Lower lobe of right lung (tissue), 2 donors: ENCODE data around the gene PDE4B. TPM values are rescaled to one million over a fixed set of nuclear protein-coding genes. Genes with fewer than 3 reads are reported as not detected.
A peak's percentile ranks its signal among the peaks of the same experiment; 100 is the strongest.

Experiments used
- ATAC-seq, 2 donors: fragments of 200-7000 bp; cut with Tn5 transposase; one replicate each; pipeline ENCODE4 v1.9.1; 2020 to 2022; ENCODE audit warnings: mild to moderate bottlenecking in 2 of 2, moderate library complexity in 2 of 2
- DNase-seq: peaks from one replicate; pipeline ENCODE4 v3.0.0-alpha.2; 2020
- H3K27ac ChIP-seq: fragments of 200-600 bp; one replicate; pipeline ENCODE4 v1.8.0; 2022
- H3K27me3 ChIP-seq: fragments of 200-600 bp; one replicate; pipeline ENCODE4 v1.8.0; 2022; ENCODE audit warnings: low read depth
- H3K36me3 ChIP-seq: fragments of 200-600 bp; one replicate; pipeline ENCODE4 v1.8.0; 2022; ENCODE audit warnings: mild to moderate bottlenecking
- H3K4me1 ChIP-seq: fragments of 200-600 bp; one replicate; pipeline ENCODE4 v1.8.0; 2022
- H3K4me3 ChIP-seq: fragments of 200-600 bp; one replicate; pipeline ENCODE4 v1.8.0; 2022; ENCODE audit warnings: mild to moderate bottlenecking
- H3K9me3 ChIP-seq: fragments of 200-600 bp; one replicate; pipeline ENCODE4 v1.8.0; 2022
- intact Hi-C: fragments of 100-400 bp; cut with DNase I; formaldehyde crosslinking; loops from one replicate; pipeline ENCODE4 v1.11.0; 2022
- total RNA-seq: library from RNA; stranded (reverse); fragmentation: NEBNext Ultra II Directional; extraction: Animal tissue kit (Norgen Biotek cat#: 25700); gene quantifications from one replicate; pipeline ENCODE4 v1.2.1, GENCODE V29; 2021
- TF ChIP-seq, protein P1 (sequence below): fragments of 200-600 bp; IDR thresholded peaks from one replicate; pipeline ENCODE4 v1.8.0; 2022; ENCODE audit warnings: antibody characterized with exemption, mild to moderate bottlenecking
- donor health status: DM: no; HTN: yes; CAD: no; lungs with severe emphysema.

The PDE4B gene
- total RNA-seq, 1 donor from 2014 or later = 26.9 TPM

DNA sequence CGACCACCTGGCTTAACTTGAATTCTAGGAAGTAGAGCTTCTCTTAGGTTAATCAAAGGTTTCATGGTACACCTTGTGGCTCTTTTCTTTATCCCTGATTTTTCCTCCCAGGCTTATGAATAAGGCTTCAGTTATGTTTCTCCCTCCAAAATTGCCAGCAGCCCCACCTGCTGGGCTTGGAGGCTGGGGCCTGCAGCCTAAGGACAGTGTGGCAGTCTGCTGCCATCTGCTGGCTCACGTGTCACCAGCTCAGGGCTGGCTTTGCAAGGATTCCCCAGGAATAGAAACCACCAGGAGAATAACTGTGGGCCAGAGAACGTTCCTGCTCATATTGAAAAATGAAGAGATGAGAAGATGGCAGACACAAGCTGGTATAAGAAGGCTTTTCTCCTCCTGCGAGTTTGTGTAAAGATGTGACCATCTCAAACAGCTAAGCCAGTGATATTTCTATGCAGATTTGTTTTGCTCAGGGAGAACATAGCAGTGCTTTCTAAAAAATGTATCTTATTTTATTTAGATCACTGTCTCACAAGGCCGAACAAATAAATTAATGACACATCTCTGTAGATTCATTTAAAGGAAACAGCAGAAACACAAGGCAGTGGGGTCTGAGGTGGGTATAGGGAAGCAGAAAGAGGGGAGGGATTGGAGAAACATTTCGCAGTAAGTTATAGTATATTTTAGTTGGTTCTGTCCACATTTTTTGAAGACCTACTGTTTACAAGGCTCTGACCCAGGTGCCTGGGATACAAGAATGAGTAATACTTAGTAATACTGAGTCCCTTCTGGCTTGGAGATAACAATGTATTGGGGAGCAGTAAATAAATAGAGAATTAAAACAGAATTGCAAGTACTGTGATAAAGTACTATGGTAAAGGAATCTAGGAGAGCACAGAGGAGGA is 450.2 kb downstream of the PDE4B start:
- Histone ChIP-seq H3K36me3 (no peaks in the 10 kb centered on the region), H3K9me3 (no peaks in the 10 kb centered on the region), H3K4me1 (peaks cover 5% of the 10 kb centered on the region), H3K4me3 (no peak overlapping the region), H3K27me3 (no peaks in the 10 kb centered on the region), H3K27ac (no peak overlapping the region)
- peak; percentile 83 for DNase-seq
- intact Hi-C loops = loop anchor here (5.0 kb wide), 1 partner anchor 281 kb away; no protein-coding TSS in a partner anchor
- ATAC-seq = peak; percentile 95 to 96
- TF ChIP-seq, protein P1, sequence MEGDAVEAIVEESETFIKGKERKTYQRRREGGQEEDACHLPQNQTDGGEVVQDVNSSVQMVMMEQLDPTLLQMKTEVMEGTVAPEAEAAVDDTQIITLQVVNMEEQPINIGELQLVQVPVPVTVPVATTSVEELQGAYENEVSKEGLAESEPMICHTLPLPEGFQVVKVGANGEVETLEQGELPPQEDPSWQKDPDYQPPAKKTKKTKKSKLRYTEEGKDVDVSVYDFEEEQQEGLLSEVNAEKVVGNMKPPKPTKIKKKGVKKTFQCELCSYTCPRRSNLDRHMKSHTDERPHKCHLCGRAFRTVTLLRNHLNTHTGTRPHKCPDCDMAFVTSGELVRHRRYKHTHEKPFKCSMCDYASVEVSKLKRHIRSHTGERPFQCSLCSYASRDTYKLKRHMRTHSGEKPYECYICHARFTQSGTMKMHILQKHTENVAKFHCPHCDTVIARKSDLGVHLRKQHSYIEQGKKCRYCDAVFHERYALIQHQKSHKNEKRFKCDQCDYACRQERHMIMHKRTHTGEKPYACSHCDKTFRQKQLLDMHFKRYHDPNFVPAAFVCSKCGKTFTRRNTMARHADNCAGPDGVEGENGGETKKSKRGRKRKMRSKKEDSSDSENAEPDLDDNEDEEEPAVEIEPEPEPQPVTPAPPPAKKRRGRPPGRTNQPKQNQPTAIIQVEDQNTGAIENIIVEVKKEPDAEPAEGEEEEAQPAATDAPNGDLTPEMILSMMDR = peak; percentile 98

DNA sequence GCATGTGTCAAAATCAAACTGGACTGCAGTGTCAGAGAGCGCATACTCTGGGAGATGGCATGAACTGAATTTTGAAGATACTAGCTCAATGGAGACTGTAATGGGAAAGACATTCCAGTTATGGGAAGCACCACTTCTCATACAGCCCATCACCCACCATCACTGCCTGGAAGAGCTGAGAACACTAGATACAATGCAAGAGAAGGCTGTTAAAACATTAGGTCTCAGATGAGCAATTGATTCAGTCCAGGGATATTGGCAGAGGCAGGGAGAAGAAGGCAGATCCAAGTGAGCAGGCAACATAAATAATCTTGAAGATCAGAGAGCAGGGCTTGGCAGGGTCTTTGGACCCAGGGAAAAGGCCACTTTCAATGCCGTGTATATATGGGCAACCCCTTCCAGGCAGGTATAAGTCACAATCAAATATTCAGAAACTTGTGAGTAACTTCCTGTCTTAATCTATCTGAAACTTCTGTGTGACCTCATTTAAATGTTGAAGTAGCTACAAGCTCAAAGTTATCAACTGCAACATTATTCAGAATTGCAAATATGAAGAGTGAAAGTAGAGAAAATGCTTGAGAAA is 450.9 kb downstream of the PDE4B start:
- Histone ChIP-seq H3K27me3 (no peaks in the 10 kb centered on the region), H3K36me3 (no peaks in the 10 kb centered on the region), H3K4me3 (no peak overlapping the region), H3K9me3 (no peaks in the 10 kb centered on the region), H3K4me1 (peaks cover 5% of the 10 kb centered on the region), H3K27ac (no peak overlapping the region)
- no peak for DNase-seq
- TF ChIP-seq, protein P1 = no peak
- intact Hi-C loops = loop anchor here (5.0 kb wide), 1 partner anchor 281 kb away; no protein-coding TSS in a partner anchor
- no peak for ATAC-seq

- intact Hi-C loops = loop anchor here (5.0 kb wide), 1 partner anchor 282 kb away; no protein-coding TSS in a partner anchor
- TF ChIP-seq, protein P1 = no peak
- Histone ChIP-seq H3K9me3 (no peaks in the 10 kb centered on the region), H3K4me3 (no peak overlapping the region), H3K27ac (no peak overlapping the region), H3K4me1 (peaks cover 5% of the 10 kb centered on the region), H3K27me3 (no peaks in the 10 kb centered on the region), H3K36me3 (no peaks in the 10 kb centered on the region)
- ATAC-seq = no peak
- no peak for DNase-seq
Measured at GRCh38 chr1:66244429-66244828, 451.7 kb downstream of the PDE4B start.

GRCh38 chr1:66245691-66246090 is 453.0 kb downstream of the PDE4B start:
- TF ChIP-seq, protein P1 = no peak
- Histone ChIP-seq H3K27me3 (no peaks in the 10 kb centered on the region), H3K9me3 (no peaks in the 10 kb centered on the region), H3K4me1 (peaks cover 5% of the 10 kb centered on the region), H3K36me3 (no peaks in the 10 kb centered on the region), H3K27ac (no peak overlapping the region), H3K4me3 (no peak overlapping the region)
- no peak for ATAC-seq
- intact Hi-C loops = no loop called here
- DNase-seq = no peak

DNA sequence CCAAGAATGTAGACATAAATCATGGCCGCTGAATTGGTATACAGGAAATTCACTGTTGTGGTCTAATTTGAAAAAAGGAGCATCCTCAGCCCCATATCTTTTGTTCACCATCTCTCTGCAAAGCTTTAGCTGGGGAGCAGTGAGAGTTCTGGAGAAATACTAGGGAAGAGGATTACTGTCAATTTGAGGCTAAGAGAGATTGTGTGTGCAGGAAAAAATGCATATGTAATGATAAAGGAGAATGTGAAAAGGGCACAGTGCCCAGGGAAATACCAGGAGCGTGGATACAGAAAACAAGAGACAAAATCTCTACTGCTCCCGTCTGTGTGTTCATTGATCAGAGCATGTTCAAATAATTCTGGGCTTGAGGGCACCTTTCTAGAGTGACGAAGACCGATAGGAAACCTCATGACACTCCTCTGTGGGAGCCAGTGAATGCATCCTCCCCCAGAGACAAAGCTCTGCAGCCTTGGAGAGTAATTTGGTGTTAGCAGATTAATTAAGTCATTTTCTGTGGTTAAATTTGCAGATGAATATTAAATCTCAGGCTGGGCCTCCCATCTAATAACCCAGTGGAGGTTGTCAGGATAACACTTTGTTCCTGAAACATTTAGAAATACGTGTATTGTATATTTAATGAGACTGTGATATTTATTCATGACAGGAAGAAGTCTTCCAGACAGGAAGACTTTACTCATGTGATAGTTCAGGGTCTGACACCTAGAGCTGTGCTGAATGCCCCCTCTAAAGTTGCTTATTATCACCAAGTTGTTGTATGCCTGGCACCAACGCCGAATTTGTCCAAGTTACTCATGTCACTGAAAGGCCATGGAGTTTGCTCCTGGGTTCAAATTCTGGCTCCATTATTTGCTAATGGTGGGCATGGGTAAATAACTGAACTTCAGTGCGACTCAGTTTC is 453.9 kb downstream of the PDE4B start:
- no peaks in the 10 kb centered on the region for H3K27me3 ChIP-seq
- DNase-seq = no peak
- no peak overlapping the region for H3K27ac ChIP-seq
- peaks cover 5% of the 10 kb centered on the region for H3K4me1 ChIP-seq
- TF ChIP-seq, protein P1 = no peak
- H3K9me3 ChIP-seq = no peaks in the 10 kb centered on the region
- ATAC-seq = no peak
- intact Hi-C loops = no loop called here
- H3K4me3 ChIP-seq = no peak overlapping the region
- H3K36me3 ChIP-seq = no peaks in the 10 kb centered on the region
